ENCODE data around the gene MYRF.
A peak's percentile ranks its signal among the peaks of the same experiment; 100 is the strongest.

MYRF gene

DNA sequence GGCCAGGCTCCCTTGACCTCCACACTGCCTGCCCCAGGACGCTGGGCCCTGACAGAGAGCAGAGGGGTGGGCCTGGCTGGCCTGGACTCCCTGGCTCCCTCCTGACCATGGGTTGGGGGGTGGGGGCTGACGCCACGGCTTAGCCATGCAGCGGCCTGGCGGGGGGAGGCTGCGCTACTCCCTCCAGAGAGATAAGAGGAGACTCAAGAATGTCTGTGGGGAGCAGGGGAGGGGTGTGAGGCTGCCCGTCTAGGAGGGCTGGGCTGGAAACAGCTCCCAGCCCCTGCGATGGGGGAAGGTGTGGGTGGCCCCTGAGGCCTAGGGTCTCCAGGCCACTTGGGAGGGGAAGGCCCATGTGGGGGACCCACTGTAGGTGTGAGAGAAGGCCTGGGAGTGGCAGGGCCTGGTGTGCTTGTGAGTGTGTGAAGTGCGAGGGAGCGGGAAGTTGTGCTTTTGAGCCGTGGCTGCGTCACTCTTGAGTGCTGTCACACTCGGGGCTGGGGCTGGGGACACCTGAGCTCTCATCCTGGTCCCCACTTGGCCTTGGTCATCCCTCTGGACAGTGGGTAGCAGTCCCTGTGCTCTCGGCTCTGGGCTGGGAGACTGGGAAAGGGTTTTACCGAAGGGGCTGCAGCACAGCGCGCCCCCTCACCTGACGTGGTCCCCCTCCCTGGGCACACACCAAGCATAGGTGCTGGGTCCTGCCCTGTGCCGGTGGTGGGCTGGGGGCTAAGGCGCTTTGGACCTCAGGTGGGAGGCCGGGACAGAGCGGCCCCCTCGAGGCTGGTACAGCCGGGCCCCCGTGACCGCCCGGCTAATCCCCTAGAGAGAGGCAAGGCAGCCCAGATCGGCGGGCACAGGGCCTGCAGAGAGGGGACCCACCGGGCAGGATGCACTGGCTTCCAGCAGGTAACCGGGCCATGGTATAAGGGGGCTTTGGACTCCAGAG, 2.4 kb downstream of the MYRF start:
- in situ Hi-C loops (cut with HindIII; ENCODE audit: low sequenced_read_pairs): no loop called here
- H3K4me3 ChIP-seq (ENCODE audit: low read depth, low read length): no peak overlapping the region
- peak; percentile 29 for DNase-seq (ENCODE audit: low read depth, low spot score)
- TF ChIP-seq, protein P1, sequence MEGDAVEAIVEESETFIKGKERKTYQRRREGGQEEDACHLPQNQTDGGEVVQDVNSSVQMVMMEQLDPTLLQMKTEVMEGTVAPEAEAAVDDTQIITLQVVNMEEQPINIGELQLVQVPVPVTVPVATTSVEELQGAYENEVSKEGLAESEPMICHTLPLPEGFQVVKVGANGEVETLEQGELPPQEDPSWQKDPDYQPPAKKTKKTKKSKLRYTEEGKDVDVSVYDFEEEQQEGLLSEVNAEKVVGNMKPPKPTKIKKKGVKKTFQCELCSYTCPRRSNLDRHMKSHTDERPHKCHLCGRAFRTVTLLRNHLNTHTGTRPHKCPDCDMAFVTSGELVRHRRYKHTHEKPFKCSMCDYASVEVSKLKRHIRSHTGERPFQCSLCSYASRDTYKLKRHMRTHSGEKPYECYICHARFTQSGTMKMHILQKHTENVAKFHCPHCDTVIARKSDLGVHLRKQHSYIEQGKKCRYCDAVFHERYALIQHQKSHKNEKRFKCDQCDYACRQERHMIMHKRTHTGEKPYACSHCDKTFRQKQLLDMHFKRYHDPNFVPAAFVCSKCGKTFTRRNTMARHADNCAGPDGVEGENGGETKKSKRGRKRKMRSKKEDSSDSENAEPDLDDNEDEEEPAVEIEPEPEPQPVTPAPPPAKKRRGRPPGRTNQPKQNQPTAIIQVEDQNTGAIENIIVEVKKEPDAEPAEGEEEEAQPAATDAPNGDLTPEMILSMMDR (IDR thresholded peaks at IDR 0.05; ENCODE audit: low read depth, low read length): no peak

DNA sequence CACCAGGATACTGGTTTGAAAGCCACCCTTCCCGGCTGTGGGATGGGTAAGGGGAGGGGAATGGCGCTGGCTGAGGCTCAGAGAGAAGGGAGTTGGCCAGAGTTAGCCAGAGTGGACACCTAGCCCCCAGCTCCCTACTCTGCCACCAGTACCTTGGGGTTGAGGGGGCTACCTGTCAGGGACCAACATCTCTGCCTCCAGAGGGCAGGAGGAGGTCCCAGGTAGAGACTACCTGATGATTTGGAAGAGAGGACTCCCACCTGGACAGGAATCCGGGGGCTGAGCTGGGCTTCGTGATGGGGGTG, 3.7 kb downstream of the MYRF start:
- in situ Hi-C loops (cut with HindIII; ENCODE audit: low sequenced_read_pairs): no loop called here
- H3K4me3 ChIP-seq (ENCODE audit: low read depth, low read length): no peak overlapping the region
- TF ChIP-seq, protein P1 (IDR thresholded peaks at IDR 0.05; ENCODE audit: low read depth, low read length): no peak
- no peak for DNase-seq (ENCODE audit: low read depth, low spot score)

DNA sequence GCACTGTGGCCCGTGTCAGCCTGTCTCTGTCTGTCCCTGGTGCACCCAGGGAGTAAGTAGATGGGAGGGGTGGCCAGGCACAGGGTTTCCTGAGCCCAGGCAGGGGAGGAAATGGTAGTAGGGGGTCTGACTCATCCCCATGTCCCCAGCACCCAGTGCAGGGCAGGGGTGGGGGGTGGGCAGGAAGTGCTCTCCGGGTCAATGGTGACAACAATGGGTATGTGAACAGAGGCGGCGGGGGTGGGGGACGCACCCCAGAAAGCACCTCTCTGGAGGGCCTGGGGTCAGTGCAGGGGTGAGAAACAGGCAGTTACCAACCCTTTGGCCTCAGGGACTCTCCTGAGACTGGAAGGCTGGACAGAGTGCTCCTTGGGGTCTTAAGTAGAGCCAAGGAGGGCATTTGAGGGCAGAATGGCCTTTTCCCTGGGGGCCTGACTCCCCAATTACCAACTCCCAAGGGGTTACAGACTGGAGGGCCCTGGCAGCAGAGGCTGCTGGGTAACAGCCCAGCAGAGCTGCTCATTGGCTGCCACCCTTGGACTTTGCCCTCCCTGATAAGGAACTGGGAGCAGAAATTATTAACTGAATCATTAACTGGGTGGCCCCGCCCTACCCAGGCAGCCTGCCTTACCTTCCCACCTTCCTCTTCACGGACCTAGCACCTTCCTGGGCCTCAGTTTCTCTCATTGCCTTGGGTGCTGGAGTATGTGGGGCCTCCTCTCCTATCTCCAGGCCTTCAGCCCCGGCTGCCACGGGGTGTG, 4.2 kb downstream of the MYRF start:
- H3K4me3 ChIP-seq (ENCODE audit: low read depth, low read length): no peak overlapping the region
- TF ChIP-seq, protein P1 (IDR thresholded peaks at IDR 0.05; ENCODE audit: low read depth, low read length): no peak
- DNase-seq (ENCODE audit: low read depth, low spot score): peak; percentile 39
- in situ Hi-C loops (cut with HindIII; ENCODE audit: low sequenced_read_pairs): no loop called here

DNA sequence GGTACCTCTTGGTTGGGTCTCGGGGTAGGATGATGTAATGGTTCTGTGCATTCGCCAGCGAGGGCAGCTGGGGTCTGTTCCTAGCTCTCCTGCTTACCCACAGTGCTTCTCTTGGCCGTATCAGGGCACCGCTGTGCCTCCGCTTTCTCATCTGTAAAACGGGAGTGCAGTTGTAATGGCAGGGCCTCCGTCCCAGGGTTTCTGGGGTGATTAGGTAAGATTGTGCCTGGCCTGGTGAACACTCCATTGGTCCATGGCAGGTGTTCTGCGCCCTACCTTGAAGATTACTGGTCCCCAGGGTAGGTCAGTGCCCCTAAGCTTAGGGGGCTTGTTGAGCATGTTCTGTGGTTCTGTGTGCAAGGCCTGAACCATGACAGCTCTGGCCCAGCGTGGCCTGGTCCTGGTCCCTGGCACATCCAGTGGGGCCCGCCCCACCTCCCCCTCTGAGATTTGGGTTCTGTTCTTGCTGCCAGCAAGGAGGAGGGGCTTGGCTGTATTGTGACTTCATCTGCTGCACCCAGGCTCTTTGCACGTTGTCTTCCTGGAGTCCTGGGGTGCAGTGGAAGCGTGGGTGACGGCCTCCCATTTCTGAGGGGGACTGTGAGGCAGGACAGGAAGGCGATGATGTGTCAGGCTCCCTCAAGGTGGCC, 4.9 kb downstream of the MYRF start:
- no peak for DNase-seq (ENCODE audit: low read depth, low spot score)
- in situ Hi-C loops (cut with HindIII; ENCODE audit: low sequenced_read_pairs): no loop called here
- TF ChIP-seq, protein P1 (IDR thresholded peaks at IDR 0.05; ENCODE audit: low read depth, low read length): no peak
- H3K4me3 ChIP-seq (ENCODE audit: low read depth, low read length): no peak overlapping the region

- H3K4me3 ChIP-seq (ENCODE audit: low read depth, low read length): no peak overlapping the region
- TF ChIP-seq, protein P1 (IDR thresholded peaks at IDR 0.05; ENCODE audit: low read depth, low read length): no peak
- no peak for DNase-seq (ENCODE audit: low read depth, low spot score)
- in situ Hi-C loops (cut with HindIII; ENCODE audit: low sequenced_read_pairs): no loop called here
These were observed 8.5 kb downstream of the MYRF start for GRCh38 chr11:61760946-61761345.

DNA sequence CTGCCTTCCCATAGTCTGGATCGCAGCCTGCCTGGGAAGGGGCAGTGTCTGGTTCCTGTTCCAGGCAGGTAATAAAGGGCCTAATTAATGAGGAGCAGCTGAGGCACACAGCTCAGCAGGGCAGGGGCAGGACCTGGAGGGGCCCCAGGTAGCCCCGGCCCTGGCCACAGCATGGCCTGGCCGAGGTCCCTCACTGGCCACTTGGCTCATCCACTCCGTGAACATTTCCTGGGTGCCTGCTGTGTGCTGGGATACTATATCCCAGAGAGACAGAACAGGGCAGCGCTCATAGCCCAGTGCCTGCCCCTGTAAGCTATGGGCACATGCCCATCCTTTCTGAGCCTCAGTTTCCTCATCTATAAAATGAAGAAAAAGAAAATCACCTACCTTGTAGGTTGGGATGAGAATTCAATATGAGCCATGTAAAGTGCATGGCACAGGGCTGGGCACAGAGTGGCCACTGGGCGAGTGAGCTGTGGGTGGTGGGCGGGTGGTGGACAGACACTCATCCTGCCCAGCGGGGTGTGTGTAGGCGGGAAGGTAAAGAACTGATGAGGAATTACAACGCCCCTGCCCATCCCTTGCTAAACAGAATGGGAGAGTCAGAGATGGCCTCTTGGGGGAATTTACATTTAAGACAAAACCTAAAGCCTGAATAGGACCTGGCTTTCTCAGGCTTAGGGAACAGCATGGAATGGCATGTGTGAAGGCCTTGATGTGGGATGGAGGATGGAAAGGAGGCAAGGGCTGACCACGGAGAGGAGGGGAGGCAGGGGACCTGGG, 9.2 kb downstream of the MYRF start:
- in situ Hi-C loops (cut with HindIII; ENCODE audit: low sequenced_read_pairs): no loop called here
- H3K4me3 ChIP-seq (ENCODE audit: low read depth, low read length): no peak overlapping the region
- DNase-seq (ENCODE audit: low read depth, low spot score): no peak
- TF ChIP-seq, protein P1 (IDR thresholded peaks at IDR 0.05; ENCODE audit: low read depth, low read length): no peak

All from astrocyte of the spinal cord (primary cell).